Uterus (tissue), 2 donors: Measurements from ENCODE around the gene CRELD2.

ENCODE experiments used
- CTCF ChIP-seq, 4 experiments: fragments of 200-600 bp in 2 of 4; fragments of 450-650 bp in 2 of 4; sonication (generic) in 2 of 4; IDR thresholded peaks; one replicate each; pipeline ENCODE4 v1.5.1; 2016 to 2019; ENCODE audit warnings: antibody characterized with exemption in 4 of 4, mild to moderate bottlenecking in 2 of 4, moderate library complexity in 1 of 4
- POLR2A ChIP-seq, 2 donors: fragments of 450-650 bp; IDR thresholded peaks; one replicate each; pipeline ENCODE4 v1.6.1; 2016; ENCODE audit warnings: antibody characterized with exemption in 2 of 2, mild to moderate bottlenecking in 1 of 2, moderate library complexity in 1 of 2

GRCh38 chr22:49964136-49965090, 46.0 kb downstream of the CRELD2 start:
- TF ChIP-seq CTCF (IDR thresholded peaks at IDR 0.05) (no peak), POLR2A (IDR thresholded peaks at IDR 0.05) (no peak)
